ENCODE data around the gene TTI1.

- TF ChIP-seq POU6F1 (CRISPR knock-in tag; IDR thresholded peaks at IDR 0.05; ENCODE audit: borderline replicate concordance, low read depth) (no peak), TCF4 (CRISPR knock-in tag; IDR thresholded peaks at IDR 0.05; ENCODE audit: borderline replicate concordance) (no peak), ZNF70 (CRISPR knock-in tag; IDR thresholded peaks at IDR 0.05) (no peak), ZNF565 (CRISPR knock-in tag; conservative IDR thresholded peaks at IDR 0.05; ENCODE audit: low read depth) (no peak), ZFP30 (CRISPR knock-in tag; IDR thresholded peaks at IDR 0.05) (no peak), PATZ1 (CRISPR knock-in tag; IDR thresholded peaks at IDR 0.05; ENCODE audit: borderline replicate concordance) (no peak), CSRNP3 (CRISPR knock-in tag; IDR thresholded peaks at IDR 0.05) (no peak), RARB (CRISPR knock-in tag; IDR thresholded peaks at IDR 0.05) (no peak)
These were observed 44.8 kb upstream of the TTI1 start for GRCh38 chr20:38078084-38078483.
